MM.1S (cell line): ENCODE measurements around the gene P2RX6.
"Not testable (repeated sequence)": the region's sequence is repeated elsewhere in the genome, so short reads cannot be mapped to it uniquely, and the experiment has no call there.

Experiments
- DNase-seq: peaks from one replicate; pipeline ENCODE4 v3.0.0-alpha.2; 2015
- H2AFZ ChIP-seq: fragments of 300-600 bp; sonication (generic); 2 replicates; pipeline ENCODE4 v1.6.0; 2016; ENCODE audit warnings: antibody characterized with exemption, low read length
- H3F3A ChIP-seq: fragments of 300-600 bp; sonication (generic); 2 replicates; pipeline ENCODE4 v1.6.1; 2016; ENCODE audit warnings: mild to moderate bottlenecking, antibody characterized with exemption, low read length, moderate library complexity, mixed read lengths; ENCODE audit not compliant: insufficient read depth
- H3K27ac ChIP-seq: fragments of 300-600 bp; sonication (generic); 2 replicates; pipeline ENCODE4 v1.5.1; 2016; ENCODE audit warnings: mild to moderate bottlenecking, low read length
- H3K27me3 ChIP-seq: fragments of 300-600 bp; sonication (generic); replicated peaks from 2 replicates; pipeline ENCODE4 v1.6.0; 2016; ENCODE audit warnings: low read length; ENCODE audit not compliant: insufficient read depth
- H3K36me3 ChIP-seq: fragments of 300-600 bp; sonication (generic); replicated peaks from 2 replicates; pipeline ENCODE4 v1.6.1; 2016; ENCODE audit warnings: mild to moderate bottlenecking, low read length, mixed read lengths; ENCODE audit not compliant: insufficient read depth
- H3K4me1 ChIP-seq: fragments of 300-600 bp; sonication (generic); 2 replicates; pipeline ENCODE4 v1.6.1; 2016; ENCODE audit warnings: low read length, mixed read lengths
- H3K4me2 ChIP-seq: fragments of 300-600 bp; sonication (generic); 2 replicates; pipeline ENCODE4 v1.6.0; 2016; ENCODE audit warnings: low read depth, low read length
- H3K4me3 ChIP-seq: fragments of 300-600 bp; sonication (generic); 2 replicates; pipeline ENCODE4 v1.5.1; 2016; ENCODE audit warnings: low read length, mixed read lengths
- H3K79me2 ChIP-seq: fragments of 300-600 bp; sonication (generic); 2 replicates; pipeline ENCODE4 v1.6.1; 2016; ENCODE audit warnings: mixed run types, low read length, mixed read lengths
- H3K9ac ChIP-seq: fragments of 300-600 bp; sonication (generic); 2 replicates; pipeline ENCODE4 v1.6.1; 2016; ENCODE audit warnings: low read length, mixed read lengths
- H3K9me2 ChIP-seq: fragments of 300-600 bp; sonication (generic); replicated peaks from 2 replicates; pipeline ENCODE4 v1.6.1; 2016; ENCODE audit warnings: mild to moderate bottlenecking, low read length, mixed read lengths; ENCODE audit not compliant: insufficient read depth
- H3K9me3 ChIP-seq: fragments of 300-600 bp; sonication (generic); replicated peaks from 2 replicates; pipeline ENCODE4 v1.6.1; 2016; ENCODE audit warnings: mild to moderate bottlenecking, low read length, mixed read lengths; ENCODE audit not compliant: insufficient read depth
- H4K20me1 ChIP-seq: fragments of 300-600 bp; sonication (generic); 2 replicates; pipeline ENCODE4 v1.6.1; 2016; ENCODE audit warnings: mild to moderate bottlenecking, low read length, moderate library complexity, mixed read lengths; ENCODE audit not compliant: insufficient read depth
- CTCF ChIP-seq: fragments of 300-600 bp; sonication (generic); IDR thresholded peaks from 2 replicates; pipeline ENCODE4 v1.5.1; 2016; ENCODE audit warnings: antibody characterized with exemption, low read length, mixed read lengths
- EZH2 ChIP-seq: fragments of 300-600 bp; sonication (generic); optimal IDR thresholded peaks from 2 replicates; pipeline ENCODE3; 2017; ENCODE audit warnings: low read depth, mild to moderate bottlenecking, antibody characterized with exemption, low read length, mixed read lengths
- EZH2phosphoT487 ChIP-seq: fragments of 300-600 bp; sonication (generic); IDR thresholded peaks from 2 replicates; pipeline ENCODE4 v1.6.1; 2018; ENCODE audit warnings: antibody characterized with exemption, low read length

The P2RX6 gene

GRCh38 chr22:21054046-21054713, 39.2 kb downstream of the P2RX6 start:
- Histone ChIP-seq H3K27ac (no peak overlapping the region), H3K4me3 (no peak overlapping the region), H3K79me2 (no peaks in the 10 kb centered on the region), H3K4me2 (no peak overlapping the region), H4K20me1 (no peaks in the 10 kb centered on the region), H3K9me3 (no peaks in the 10 kb centered on the region), H3K9me2 (no peaks in the 10 kb centered on the region), H3K9ac (no peak overlapping the region), H3F3A (no peaks in the 10 kb centered on the region), H3K4me1 (no peaks in the 10 kb centered on the region), H3K27me3 (peaks cover 7% of the 10 kb centered on the region), H3K36me3 (no peaks in the 10 kb centered on the region), H2AFZ (no peak overlapping the region)
- no peak for DNase-seq
- TF ChIP-seq EZH2 = no peak
- no peak for TF ChIP-seq EZH2phosphoT487
- no peak for TF ChIP-seq CTCF

- Histone ChIP-seq H3K4me3 (no peak overlapping the region), H3F3A (no peaks in the 10 kb centered on the region), H4K20me1 (no peaks in the 10 kb centered on the region), H3K27ac (no peak overlapping the region), H3K9me3 (no peaks in the 10 kb centered on the region), H3K27me3 (peaks cover 7% of the 10 kb centered on the region), H3K9ac (no peak overlapping the region), H3K9me2 (no peaks in the 10 kb centered on the region), H2AFZ (no peak overlapping the region), H3K4me2 (no peak overlapping the region), H3K79me2 (no peaks in the 10 kb centered on the region), H3K36me3 (no peaks in the 10 kb centered on the region), H3K4me1 (no peaks in the 10 kb centered on the region)
- no peak for DNase-seq
- TF ChIP-seq EZH2 (no peak), EZH2phosphoT487 (no peak)
Observed at GRCh38 chr22:21054714-21055563, 40.0 kb downstream of the P2RX6 start.

- no peak for DNase-seq
- no peaks in the 10 kb centered on the region for H4K20me1 ChIP-seq
- H3K4me3 ChIP-seq = no peak overlapping the region
- no peaks in the 10 kb centered on the region for H3K9me2 ChIP-seq
- peaks cover 7% of the 10 kb centered on the region for H3K27me3 ChIP-seq
- no peak overlapping the region for H3K4me2 ChIP-seq
- no peak overlapping the region for H3K9ac ChIP-seq
- no peaks in the 10 kb centered on the region for H3K9me3 ChIP-seq
- no peak overlapping the region for H2AFZ ChIP-seq
- TF ChIP-seq EZH2phosphoT487 (no peak), EZH2 (no peak), CTCF (no peak)
- H3F3A ChIP-seq = no peaks in the 10 kb centered on the region
- H3K36me3 ChIP-seq = no peaks in the 10 kb centered on the region
- no peaks in the 10 kb centered on the region for H3K79me2 ChIP-seq
- no peak overlapping the region for H3K27ac ChIP-seq
- no peaks in the 10 kb centered on the region for H3K4me1 ChIP-seq
Observed at GRCh38 chr22:21055564-21055834, 40.5 kb downstream of the P2RX6 start.

GRCh38 chr22:21055880-21056319, 40.9 kb downstream of the P2RX6 start:
- H3K4me3 ChIP-seq = no peak overlapping the region
- DNase-seq = no peak
- H3K79me2 ChIP-seq = no peaks in the 10 kb centered on the region
- H3K36me3 ChIP-seq = no peaks in the 10 kb centered on the region
- H3F3A ChIP-seq = no peaks in the 10 kb centered on the region
- H3K27ac ChIP-seq = no peak overlapping the region
- no peaks in the 10 kb centered on the region for H3K9me3 ChIP-seq
- TF ChIP-seq CTCF (no peak), EZH2phosphoT487 (no peak), EZH2 (no peak)
- H4K20me1 ChIP-seq = no peaks in the 10 kb centered on the region
- H3K9me2 ChIP-seq = no peaks in the 10 kb centered on the region
- no peaks in the 10 kb centered on the region for H3K4me1 ChIP-seq
- H3K27me3 ChIP-seq = peaks cover 7% of the 10 kb centered on the region
- no peak overlapping the region for H3K9ac ChIP-seq
- no peak overlapping the region for H3K4me2 ChIP-seq
- no peak overlapping the region for H2AFZ ChIP-seq

- not testable (repeated sequence) for H3K36me3 ChIP-seq, H3K27ac ChIP-seq, H3K4me3 ChIP-seq, H3F3A ChIP-seq, H3K79me2 ChIP-seq, H3K9ac ChIP-seq, H3K4me2 ChIP-seq, DNase-seq, H2AFZ ChIP-seq, H3K9me3 ChIP-seq, H3K4me1 ChIP-seq, H4K20me1 ChIP-seq, H3K9me2 ChIP-seq
- peaks cover 31% of the 10 kb centered on the region for H3K27me3 ChIP-seq
Observed at GRCh38 chr22:21060363-21060762, 45.4 kb downstream of the P2RX6 start.
